NCI-H2107 treated with DMSO at 0.1 percent for 48 hours (cell line): Measurements from ENCODE around the gene SUPT3H.
"Not testable (repeated sequence)": the region's sequence is repeated elsewhere in the genome, so short reads cannot be mapped to it uniquely, and the experiment has no call there.

Experiments
- DNase-seq: peaks from one replicate; lab custom pipeline; 2025; ENCODE audit not compliant: unreplicated experiment; lab: John Stamatoyannopoulos, UW

The SUPT3H gene

DNA sequence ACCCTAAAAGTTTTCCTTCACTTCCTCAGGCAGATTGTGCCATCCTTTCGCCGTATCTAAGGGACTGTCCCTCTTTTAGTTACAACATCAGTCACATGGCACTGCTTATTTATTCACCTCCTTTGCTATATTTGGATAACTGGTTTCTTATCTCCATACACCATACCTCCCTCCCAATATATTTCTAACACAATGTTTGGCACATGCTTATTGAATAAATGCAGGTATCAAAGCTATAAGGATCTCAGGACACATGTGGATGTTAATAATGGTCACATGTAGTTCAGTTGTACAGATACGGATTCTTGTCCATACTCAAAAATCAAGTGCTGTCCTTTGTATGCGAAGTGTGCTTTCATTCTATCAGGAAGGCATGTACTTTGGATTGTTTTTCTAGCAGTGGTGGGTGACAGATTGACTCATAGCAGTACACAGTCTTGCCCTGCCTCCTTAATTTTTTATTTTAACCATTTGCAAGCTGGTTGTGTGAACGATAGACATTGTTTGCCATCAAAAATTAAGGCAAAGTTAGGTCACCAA, 456.7 kb downstream of the SUPT3H start:
- DNase-seq, result no peak

DNA sequence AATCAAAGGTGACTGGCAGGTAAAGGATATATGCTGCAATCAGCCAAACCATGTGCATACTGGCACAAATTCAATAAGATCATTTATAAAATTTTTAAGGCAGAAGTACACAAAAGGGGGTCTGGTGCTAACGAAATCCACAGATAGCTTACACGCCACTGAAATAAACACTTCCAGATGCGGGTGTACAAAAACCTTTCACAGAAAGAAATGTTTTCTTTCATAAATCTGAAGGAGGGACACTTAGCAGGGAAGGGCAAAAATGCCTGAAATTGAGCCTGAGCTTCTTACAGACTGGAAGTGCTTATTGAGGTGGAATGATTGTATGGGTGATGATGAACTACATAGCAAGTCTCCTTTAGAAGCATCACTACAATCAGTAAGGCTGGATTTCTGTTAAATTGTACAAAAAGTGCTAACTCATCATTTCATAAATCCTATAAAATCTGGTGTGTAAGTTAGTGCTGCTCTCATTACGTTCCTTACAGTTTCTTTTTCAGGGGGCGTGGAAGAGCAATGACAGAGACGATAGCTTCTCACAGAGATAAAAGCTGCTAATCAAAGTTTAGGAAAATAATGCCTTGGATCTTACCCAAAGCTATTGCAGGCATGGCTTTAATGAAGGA, 458.9 kb downstream of the SUPT3H start:
- DNase-seq, result no peak

DNA sequence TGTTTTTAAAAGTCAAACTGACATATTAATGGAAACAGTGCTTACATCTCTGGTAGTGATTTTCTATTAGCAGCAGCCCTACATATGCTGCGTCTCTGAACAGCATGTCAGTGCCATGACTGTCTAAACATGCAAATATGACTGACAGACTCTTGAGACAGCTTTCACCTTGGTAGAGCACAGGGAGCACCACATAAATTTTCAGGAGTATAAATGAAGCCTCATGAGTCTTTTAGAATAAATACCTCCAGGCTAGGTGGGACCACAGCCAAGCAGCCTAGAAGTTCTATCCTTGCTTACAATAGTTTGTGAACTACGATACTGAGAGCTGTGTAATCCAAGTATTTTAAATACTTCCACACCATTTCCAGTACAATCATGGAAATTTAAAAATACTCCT, 460.3 kb downstream of the SUPT3H start:
- DNase-seq, result no peak

DNA sequence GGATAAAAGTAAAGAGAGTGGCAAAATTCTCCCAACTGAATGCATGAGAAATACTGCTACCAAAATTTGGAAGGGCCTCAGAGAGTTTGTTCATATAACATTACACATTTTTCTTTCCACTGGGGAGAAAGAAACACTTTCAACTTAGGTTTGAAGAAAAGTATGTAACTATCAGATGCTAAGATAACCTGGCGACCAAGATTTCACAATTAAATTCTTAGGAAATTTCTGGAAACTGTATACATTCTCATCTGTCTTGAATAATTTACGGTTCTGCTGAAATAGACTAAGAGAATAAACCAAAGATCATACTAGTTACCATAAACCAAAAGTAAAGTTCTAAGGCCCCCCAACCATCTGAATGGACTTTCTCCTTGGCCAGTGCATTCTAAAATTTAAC, 462.6 kb downstream of the SUPT3H start:
- DNase-seq, result no peak

DNA sequence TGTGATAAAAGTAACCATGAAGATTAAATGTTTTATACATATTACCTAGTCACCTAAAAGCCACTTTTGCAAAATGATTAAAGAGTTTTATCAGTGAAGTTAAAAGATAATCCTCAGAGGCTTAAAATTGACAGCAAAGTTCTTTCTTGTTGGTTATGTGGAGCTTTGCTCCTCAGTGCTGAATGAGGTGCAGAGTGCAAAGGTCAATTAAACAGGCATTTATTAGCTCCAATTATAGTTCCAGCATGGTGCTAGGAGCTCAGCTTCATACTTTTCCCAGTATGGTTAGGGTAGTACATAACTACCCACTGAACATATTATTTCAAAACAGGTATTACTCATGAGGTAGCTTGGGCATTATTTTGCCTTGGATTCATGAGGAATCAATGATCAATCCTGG, 463.6 kb downstream of the SUPT3H start:
- DNase-seq, result no peak

DNA sequence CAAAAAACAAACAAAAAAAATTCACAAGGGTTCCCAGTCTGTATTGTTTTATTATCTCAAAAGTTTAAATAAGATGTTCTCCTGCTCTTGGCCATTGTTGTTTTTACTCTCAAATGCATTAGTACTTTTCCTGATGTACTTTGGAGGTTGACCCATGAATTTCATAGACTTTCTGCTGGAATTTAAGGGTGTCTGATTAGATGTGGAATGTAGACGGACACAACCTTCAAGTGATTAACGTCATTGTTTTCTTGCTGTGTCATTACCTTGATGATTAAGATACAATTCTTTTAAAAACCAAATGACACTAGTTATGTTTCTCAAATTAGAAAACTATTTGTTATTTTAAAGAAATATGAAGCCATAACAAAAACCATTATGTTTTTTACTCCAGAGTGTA, 471.0 kb downstream of the SUPT3H start:
- DNase-seq, result no peak

DNA sequence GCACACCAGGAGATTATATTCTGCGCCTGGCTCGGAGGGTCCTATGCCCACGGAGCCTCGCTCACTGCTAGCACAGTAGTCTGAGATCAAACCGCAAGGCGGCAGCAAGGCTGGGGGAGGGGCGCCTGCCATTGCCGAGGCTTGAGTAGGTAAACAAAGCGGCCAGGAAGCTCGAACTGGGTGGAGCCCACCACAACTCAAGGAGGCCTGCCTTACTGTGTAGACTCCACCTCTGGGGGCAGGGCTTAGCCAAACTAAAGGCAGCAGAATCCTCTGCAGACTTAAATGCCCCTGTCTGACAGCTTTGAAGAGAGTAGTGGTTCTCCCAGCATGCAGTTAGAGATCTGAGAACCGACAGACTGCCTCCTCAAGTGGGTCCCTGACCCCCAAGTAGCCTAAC, 477.4 kb downstream of the SUPT3H start:
- DNase-seq, result not testable (repeated sequence)

DNA sequence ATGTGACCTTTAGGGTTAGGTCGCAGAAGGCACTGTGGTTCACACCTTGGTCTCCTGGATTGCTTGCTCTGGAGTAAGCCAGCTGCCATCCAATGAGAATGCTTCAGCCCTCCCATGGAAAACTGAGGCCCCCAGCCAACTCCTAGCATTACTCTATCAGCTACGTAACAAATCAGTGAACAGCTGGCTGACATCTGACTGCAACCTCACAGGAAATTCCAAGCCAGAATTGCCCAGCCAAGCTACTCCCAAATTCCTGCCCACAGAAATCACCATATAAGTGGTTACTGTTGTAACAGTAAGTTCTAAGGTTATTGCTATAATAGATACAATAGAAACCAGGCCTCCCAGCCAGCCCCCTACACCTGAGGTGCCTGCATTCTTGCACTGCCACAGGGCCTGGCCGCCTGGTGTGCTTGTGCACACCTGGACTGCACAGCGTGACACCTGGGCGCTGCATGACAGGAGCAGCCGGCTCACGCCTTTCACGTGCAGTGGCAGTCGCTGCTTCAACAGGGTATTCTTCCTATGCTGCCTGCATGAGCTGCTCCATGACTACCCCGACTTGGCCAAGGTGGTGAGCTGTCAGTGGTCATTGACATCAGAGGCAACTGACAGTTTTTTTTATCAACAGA, 479.3 kb downstream of the SUPT3H start:
- no peak for DNase-seq

DNA sequence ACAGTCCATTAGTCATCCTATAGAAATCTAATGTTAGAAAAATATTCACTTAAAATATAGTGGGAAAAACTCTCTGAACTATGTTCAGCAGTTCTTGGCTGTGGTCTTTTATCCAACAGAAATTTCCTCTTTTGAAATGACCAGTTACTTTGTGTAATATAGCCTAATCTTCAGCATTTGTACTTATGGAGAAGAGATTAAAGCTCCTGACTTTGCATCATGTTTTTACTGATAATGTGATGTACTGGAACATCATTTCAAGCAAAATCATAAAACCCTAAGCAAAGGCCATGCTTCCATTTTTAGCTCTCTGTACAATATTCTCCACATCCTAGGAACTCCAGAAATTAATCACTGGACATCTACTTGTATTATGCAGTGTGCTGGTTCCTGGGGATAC, 480.4 kb downstream of the SUPT3H start:
- DNase-seq, result no peak

DNA sequence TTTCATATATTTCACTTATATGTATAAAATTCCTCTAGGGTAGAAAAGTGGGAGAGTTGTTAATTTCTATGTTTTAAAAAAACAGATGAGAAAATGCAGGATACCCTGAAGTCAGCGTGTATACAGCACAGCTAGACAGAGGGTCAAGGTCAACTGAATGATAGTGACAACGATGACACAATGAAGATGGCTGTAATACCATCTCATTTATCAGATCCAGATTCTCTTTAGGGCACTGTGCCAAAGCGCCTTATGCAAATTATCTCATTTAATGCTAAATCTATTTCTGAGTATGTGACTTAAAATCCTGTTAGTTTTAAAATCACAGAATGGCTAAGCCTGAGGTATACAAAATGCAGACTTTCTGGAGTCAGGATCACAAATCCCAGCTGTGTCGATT, 481.0 kb downstream of the SUPT3H start:
- DNase-seq, result no peak

DNA sequence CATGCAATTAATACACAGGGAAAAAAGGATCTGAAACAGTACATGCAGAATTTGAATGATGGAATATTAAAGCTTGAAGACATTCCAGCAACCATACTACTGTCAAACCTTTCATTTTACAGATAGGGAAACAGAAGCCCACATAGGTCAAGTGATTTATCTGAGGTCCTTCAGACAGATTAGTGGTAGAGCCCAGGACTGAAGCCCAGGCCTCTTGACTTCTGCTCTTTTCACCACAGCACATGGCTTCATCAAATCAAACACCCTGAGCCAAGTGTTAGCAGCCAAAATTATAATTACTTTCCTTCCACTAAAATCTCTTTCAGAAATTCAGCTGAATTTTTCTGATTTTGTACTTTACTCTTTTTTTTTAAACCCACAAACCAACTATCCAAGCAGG, 485.2 kb downstream of the SUPT3H start:
- DNase-seq, result no peak

DNA sequence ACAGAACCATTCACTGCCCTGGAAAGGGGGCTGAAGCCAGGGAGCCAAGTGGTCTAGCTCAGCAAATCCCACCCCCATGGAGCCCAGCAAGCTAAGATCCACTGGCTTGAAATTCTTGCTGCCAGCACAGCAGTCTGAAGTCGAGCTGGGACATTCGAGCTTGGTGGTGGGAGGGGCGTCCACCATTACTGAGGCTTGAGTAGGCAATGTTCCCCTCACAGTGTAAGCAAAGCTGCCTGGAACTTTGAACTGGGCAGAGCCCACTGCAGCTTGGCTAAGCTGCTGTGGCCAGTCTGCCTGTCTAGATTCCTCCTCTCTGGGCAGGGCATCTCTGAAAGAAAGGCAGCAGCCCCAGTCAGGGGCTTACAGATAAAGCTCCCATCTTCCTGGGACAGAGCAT, 498.7 kb downstream of the SUPT3H start:
- DNase-seq, result not testable (repeated sequence)

DNA sequence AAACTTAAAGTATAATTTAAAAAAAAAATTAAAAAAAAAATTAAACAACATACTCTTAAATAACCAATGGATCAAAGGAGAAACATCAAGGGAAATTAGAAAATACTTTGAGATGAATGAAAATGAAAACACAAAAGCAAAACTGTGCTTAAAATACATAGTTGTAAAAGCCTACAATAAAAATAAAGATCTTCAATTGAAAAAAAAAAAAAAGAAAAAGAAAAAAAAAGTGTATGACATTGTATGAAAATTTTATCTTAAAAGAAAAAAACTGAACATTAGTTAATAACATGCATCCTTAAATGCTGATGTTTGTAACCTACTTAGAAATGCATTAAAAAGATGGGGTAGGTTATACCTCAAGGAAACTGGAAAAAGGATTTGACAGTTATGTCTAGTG, 501.1 kb downstream of the SUPT3H start:
- not testable (repeated sequence) for DNase-seq

DNA sequence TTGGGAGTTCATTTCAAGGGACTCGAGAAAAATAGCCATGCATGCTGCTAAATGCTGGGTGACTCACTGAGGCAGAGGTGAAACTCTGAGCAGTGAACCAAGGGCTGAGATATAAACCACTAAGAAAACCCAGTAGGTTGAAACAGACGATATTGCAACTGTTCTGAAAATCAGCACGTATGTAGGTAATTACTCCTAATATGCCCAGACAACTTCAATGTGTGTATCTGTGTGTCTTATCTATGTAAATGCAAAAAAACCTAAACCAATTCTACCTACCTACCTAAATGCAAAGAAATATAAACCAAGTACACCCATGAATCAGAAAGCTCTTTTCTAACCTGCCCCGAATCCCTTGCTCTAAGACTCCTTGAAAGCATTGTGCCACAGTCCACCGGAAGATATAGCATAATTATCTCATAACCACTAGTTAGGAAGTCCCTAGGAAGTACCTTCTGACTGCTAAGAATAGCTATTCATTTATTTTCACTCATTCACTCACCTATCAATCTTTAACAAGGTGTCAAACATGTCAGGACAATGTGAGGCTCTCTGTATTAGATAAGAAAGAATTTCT, 508.3 kb downstream of the SUPT3H start:
- DNase-seq, result no peak

DNA sequence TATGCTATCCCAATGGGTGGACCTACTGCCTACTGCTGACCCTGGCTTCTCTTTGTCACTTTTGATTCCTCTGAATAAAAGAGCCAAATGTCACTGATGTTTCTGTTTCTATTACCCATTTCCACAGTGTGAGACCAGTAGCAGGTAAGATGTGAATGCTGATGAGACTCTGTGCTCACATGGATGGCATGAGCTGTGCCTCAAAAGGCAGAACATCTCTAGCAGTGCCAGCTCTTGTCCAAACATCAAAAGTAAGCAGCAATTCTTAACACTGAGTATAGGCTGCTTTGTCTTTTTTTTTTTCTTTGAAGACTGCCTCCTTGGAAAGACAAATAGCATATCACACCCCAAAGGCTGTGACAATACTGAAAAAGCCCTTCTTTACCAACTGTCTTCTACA, 508.8 kb downstream of the SUPT3H start:
- no peak for DNase-seq

DNA sequence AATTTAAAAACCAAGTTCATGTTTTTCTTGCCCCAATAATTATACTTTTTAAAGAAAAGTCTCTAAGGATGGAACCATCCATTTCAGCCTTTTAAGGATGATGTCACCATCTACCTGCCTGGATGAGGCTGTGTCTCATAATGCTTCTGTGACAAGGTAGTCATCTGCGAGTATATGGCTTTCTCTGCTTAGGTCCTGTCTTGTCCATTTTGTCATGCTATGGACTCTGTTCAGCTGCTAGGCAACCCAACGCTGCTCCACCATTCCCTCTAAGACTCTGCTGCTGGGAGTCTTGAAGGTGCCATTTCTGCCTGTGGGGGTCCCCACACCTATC, 509.4 kb downstream of the SUPT3H start:
- DNase-seq, result no peak

DNA sequence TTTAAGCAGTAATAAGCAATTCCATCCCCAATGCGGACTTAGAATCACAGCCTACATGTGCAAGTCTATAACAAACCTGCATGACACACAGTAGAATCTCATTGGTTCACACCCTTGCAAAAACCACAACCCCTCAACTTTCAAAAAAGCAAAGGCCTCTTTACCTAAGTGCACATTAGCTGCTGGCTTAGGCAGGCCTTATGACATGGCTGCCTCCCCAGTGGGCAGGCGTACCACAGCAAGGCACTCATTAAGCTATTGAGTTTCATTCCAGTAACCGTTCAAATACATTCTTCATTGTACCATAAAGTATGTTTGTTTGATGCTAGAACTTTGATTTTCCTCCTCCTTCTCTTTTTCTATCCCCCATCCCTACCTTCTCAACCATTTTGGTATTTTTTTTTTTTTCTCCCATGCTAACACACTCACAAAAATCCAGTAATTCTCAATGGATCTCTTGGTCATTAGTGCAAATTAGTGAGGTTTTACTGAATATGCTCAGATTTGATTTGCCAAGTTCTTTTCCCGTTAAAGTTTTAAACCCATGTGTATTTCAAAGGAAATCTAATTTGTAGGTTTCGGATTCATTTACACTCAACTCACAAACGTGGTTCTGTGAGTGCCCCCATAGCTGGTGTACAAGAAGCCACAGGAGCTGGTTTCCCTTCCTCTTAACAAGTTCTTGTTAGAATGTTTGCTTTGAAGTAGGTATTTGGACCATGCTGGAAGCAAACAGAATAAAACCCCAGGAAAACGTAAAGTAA, 510.0 kb downstream of the SUPT3H start:
- no peak for DNase-seq

DNA sequence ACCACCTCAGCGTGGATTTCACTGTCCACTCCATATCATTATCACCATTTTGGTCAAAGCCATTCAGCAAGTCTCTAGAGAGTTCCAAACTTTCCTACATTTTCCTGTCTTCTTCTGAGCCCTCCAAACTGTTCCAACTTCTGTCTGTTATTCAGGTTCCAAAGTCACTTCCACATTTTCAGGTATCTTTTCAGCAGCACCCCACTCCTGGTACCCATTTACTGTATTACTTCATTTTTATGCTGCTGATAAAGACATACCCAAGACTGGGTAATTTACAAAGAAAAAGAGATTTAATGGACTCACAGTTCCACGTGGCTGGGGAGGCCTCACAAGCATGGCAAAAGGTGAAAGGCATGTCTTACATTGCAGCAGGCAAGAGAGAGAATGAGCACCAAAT, 512.5 kb downstream of the SUPT3H start:
- DNase-seq, result not testable (repeated sequence)

DNA sequence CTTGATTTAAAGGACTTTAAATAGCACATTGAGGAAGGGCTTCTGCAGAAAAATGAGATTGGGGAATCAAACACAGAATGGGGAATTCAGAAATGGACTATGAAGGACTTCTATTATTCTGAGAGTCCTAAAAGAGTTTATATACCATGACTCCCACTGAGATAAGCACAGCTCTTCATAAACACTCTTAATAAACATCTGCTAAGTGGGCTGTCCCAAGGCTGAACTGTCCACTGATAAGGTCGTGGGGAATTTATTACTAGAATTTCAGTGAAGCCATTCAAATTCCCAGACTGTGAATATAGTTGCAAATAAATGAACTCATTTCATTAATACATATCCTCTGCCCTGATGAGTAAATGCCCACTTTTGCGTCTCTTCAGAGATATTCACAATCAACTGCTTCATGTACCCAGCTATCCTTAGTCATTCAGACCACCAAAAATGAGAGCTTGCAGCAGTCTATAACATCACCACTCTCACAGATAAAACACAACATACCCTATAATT, 517.8 kb downstream of the SUPT3H start:
- no peak for DNase-seq

DNA sequence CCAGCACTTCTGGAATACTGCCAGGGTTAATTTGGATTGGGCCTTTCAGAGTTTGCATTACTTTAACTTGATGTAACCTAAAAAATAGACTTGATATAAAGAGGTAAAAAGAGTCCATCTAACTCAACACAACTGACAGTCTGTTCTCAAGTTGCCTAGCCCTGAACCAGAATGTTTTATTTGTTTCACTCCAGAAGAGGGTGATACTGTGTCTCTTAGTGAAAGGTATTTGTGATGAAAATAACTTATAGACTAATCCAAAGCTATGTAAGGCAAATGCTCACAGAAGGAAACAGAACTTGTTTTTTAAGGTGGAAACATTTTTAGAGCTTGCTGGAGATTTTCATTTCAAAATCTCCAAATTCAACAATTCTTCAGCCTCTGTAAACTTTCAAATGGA, 518.7 kb downstream of the SUPT3H start:
- no peak for DNase-seq

DNA sequence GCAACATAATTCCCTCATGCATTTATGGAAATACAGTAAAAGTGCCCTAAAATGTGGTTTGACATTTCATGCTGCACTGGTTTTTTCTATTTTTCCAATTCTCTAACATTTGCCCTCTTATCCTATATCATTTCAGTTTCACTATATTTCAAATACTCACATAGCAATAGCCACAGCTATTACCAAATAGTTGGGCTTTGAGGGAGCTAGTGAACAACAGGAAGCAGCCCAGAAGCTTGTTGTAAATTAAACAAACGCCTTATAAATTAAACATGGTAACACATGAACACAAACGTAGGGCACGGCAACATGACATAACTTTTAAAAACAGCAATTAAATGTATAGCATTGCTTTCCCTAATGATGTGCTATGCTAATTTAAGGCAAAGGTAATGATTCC, 521.3 kb downstream of the SUPT3H start:
- no peak for DNase-seq
